ENCODE results near the gene PCDH1.

DNA sequence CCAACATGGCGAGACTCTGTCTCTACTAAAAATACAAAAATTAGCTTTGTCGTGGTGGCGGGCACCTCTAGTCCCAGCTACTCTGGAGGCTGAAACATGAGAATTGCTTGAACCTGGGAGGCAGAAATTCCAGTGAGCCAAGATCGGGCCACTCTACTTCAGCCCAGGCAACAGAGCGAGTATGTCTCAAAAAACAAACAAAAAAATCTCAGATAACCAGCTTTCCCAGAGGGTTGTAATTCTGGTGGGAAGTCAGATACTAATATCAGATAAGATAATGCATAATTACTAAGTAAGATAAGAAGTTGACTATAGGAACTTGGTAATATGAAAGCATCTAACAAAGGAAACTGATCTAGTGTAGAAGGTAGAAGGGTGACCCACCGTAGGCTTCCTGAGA, 60.6 kb downstream of the PCDH1 start:
- no peak for TF ChIP-seq CTCF (IDR thresholded peaks at IDR 0.05; ENCODE audit: low read depth, low read length, poor library complexity, severe bottlenecking)
- TF ChIP-seq EZH2phosphoT487 (IDR thresholded peaks at IDR 0.05; ENCODE audit: borderline replicate concordance, low read length) = no peak

Measured in DOHH2 (cell line).